HG03442 (cell line): ENCODE measurements around the gene SPATS2.
A peak's percentile ranks its signal among the peaks of the same experiment; 100 is the strongest.

Experiments
- ATAC-seq: cut with Tn5 transposase; IDR thresholded peaks from one replicate; pipeline ENCODE4 v1.9.1; 2021; ENCODE audit warnings: mild to moderate bottlenecking, moderate library complexity; ENCODE audit not compliant: unreplicated experiment

SPATS2 gene

DNA sequence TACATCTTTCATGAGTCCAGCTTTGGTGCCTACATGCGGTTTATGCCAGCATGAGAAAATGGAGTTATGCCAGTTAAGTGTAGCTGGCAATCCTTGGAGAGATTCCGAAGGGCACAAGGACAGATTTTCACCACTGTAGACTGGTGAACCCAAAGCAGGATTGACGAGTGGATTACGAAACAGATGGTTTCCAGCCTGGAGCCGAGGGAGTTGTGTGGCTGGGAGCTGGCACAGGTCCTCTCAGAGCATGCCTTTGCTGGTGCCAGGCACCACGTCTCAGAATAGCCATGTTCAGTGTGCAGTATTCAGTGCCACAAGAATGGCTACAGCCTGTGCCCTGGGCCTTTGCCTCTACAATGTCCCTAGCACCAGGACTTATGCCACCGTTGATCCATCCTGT is 184.8 kb downstream of the SPATS2 start:
- ATAC-seq = no peak

DNA sequence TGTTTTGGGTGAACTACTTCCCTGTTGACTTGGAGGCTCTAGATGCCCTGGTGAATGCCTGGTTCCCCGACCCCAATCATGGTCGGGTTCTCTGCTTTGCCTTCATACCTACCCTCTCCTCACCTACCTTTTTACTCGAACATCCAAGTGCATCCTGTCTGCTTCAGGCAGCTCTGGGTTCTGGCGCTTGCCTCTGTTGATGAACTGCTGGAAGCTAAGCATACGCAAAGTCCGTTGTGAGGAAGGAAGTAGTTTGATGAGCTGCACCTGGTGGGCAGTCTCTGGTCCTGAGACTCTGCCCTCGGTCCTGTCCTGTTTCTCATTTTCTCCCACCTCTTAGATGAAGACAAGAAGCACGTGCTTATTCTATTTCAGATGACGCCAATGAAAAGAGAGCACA is 185.2 kb downstream of the SPATS2 start:
- ATAC-seq = no peak

DNA sequence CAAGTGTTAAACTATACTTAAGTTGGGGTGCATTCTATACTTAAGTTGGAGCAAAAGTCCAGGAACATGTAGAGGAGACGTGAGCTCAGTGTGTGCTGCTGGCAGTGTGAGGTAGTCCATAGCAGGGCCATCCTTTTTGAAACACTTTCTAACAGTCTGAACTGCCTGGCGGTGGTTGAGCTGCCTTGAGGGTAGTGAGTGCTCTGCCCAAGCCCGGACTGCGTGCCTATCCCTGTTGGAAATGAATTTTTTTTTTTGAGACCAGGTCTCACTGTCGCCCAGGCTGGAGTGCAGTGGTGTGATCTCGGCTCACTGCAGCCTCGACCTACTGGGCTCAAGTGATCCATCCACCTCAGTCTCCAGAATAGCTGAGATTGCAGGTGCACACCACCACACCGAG is 185.6 kb downstream of the SPATS2 start:
- ATAC-seq = no peak

DNA sequence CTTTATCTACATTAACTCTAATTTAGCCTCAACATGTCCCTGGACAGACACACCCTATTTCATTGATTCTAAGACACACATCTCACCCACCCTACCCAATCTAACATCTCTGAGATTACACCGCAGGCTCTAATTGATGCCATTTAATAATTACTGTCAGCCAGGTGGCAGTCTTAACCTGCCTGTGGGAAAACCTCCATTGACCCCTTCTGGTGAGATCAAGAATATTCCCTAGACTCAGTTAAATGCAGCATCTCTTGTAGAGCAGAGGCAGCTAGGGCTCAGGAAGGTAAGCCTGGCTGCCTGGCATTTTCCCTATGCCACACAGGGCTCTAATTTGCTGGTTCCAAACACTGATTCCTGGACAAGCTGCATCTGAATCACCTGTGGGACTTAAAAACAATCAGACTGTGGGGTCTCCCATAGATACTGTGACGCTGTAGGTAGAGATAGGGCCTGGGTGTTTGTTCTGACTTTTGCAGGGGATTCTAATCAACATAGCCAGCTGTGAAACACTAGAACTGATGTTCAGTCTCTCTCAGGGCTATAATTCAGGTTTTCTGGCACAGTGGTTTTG is 186.3 kb downstream of the SPATS2 start:
- ATAC-seq = no peak

DNA sequence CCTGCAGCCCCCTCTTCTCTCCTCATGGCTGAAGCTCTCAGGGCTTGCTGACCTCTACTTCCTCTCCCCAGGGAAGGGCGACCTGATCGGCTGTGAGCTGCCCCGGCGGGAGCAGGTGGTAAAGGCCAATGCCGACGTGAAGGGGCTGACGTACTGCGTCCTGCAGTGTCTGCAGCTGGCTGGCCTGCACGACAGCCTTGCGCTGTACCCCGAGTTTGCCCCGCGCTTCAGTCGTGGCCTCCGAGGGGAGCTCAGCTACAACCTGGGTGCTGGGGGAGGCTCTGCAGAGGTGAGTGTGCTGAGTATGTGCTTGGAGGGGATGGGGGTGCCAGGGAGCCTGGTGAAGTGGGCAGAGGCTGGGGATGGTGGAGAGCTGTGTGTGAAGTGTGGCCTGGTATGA is 187.0 kb downstream of the SPATS2 start:
- no peak for ATAC-seq

DNA sequence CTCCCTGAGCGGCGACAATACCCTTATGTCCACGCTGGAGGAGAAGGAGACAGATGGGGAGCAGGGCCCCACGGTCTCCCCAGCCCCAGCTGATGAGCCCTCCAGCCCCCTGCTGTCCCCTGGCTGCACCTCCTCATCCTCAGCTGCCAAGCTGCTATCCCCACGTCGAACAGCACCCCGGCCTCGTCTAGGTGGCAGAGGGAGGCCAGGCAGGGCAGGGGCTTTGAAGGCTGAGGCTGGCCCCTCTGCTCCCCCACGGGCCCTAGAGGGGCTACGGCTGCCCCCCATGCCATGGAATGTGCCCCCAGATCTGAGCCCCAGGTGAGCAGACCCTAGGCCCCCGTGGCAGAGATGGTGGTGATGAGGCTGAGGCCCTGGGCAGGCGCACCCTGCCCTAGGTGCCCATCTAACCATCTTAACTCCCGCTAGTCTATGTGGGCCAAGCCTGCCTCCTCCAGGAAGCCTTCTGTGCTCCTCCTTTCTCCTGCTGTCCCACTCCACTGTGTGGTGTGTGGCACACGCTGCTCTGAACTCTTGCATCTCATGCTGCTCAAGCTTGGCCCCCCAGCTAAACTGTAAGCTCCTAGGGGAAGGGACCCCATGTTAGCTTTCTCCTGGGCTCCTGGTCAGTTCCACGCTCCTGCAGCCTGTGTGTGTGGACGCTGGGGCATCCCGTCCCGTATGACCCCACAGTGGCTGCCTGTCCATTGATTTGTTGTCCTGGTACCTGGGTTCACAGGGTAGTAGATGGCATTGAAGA is 188.5 kb downstream of the SPATS2 start:
- ATAC-seq = no peak

DNA sequence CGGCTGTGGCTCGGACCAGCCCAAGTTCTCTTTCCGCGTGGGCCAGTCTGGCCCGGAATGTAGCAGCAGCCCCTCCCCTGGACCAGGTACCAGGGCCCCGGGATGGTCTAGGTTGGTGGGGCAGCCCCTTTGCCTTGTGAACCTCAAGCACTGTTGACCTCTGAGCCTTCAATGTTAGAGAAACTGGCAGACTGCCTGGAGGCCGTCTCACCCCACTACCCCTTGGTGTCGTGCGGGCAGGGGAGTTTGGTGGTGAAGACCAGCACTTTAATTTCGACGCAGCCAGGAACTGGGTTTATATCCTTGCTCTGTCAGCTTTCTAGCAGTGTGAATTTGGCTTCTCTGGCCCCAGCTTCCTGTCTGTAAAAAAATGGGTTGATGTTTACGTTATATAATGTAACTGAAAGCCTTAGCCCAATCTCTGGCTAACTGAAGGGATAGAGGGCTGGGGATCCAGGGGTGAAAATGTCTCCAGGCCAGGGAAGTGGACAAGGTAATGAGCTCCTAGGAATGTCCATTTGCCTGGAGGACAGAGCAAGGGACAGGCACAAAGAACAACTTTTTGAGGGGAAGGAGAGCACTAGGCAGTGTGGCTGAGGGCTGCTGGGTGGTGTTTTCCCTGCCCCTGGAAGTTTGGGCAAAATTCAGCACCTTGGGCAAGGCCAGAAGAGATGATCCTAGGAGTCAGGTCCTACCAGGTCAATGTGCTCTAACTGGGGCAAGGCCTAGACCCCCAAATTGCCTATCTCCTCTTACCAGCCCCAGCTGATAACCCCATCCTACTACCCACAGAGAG is 189.3 kb downstream of the SPATS2 start:
- no peak for ATAC-seq

DNA sequence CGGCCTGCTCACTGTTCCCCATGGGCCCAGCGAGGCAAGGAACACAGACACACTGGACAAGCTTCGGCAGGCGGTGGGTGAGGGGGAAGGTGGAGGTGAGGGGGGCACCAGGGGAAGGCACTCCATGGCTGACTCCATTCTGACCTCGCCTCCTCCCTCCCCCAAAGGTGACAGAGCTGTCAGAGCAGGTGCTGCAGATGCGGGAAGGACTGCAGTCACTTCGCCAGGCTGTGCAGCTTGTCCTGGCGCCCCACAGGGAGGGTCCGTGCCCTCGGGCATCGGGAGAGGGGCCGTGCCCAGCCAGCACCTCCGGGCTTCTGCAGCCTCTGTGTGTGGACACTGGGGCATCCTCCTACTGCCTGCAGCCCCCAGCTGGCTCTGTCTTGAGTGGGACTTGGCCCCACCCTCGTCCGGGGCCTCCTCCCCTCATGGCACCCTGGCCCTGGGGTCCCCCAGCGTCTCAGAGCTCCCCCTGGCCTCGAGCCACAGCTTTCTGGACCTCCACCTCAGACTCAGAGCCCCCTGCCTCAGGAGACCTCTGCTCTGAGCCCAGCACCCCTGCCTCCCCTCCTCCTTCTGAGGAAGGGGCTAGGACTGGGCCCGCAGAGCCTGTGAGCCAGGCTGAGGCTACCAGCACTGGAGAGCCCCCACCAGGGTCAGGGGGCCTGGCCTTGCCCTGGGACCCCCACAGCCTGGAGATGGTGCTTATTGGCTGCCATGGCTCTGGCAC is 190.1 kb downstream of the SPATS2 start:
- ATAC-seq = no peak

DNA sequence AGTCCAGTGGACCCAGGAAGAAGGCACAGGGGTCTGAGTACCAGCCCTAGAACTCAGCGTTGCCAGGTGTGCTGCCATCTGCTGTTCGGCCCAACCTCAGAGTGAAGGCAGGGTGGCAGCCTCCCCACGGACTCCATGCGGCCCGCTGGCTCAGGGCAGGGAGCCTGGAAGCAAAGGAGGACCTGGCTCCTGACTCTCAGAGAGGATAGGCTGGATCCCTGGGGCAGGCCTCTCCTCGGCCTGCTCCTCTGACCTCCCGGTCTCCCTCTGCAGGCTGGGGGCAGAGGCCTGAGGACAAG is 190.6 kb downstream of the SPATS2 start:
- ATAC-seq = no peak

DNA sequence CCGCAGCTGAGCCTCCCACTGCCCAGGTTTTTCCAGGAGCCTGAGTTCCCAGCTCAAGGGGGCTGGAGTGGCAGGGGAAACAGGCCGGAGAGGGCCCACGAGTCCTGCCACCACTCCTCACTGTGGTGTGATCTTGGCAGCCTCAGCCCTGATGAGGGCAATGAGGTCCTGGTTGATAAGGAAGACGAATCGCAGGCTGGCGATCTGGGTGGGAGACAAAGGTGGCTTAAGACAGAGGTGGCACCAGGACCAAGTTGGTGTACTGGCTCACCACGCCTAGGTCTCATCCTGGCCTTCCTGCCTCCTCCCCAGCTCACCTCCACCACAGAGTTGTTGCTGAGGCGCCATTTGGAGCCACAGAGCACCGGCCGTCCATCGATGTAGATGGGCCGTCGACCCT is 191.3 kb downstream of the SPATS2 start:
- no peak for ATAC-seq

DNA sequence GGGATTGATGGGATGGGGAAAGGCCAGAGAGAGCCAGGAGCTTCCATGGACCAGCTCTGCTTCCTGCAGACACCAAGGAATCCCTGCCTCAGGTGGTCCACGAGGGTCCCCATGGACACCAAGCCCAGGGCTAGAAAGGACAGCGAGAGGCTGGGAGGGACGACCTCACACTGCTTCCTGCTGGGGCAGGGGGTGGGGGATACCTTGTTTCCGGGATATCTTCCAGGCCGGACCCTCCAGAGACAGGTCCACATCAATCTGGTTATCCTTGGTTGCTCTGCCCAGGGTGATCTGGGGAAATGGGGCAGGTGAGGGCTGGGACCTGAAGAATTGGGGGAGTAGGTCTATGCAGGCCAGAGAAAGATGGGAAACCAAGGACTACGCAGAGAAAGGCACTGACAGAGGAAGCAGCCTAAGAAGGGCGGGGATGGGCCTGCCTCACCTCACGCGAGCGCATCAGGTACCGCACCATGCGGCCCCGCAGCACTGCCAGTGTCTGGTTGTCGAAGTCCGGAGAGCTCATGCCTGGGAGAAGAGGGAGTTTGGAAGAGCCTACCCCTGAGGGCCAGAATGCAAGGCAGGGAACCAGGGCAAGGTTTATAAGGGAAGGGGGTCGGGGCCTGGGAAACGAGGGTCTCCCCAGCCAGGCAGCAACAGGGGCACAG is 191.9 kb downstream of the SPATS2 start:
- no peak for ATAC-seq

DNA sequence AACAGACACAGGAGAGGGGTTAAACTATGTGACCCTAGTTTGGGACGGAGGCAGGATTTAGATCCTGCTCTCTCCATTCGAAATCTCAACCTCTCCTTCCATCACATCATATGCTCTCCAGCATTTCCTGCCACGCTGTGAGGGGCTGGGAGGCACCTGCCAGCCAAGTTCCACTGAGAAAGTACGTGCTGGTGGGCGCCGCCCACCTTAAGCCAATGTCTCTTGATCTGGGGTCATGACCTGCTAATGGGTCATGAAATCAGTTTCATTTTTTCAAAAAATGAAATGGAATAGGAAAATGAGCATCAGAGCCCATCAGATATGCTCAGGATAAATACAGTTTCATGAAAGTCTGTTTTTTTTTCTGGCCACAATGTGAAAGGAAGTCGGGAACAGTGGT is 193.4 kb downstream of the SPATS2 start:
- no peak for ATAC-seq

DNA sequence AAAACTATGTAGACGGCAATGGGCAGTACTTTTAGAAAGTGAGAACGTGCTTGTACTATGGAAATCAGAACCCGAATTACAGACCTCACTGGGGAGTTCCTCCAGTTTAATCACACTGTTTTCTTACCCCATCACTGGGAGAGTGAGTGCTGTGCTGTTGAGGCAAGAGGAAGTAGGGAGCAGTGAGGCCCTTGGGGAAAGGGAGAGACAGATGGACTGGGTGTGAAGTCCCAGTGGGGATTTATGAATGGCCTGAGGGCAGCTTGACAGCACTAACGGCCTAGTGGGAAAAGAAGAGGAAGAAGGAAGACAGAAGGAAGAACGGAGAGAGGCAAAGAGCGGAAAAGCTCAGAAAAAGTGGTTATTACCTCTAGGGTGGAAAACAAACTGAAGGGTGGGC is 195.0 kb downstream of the SPATS2 start:
- ATAC-seq = no peak

DNA sequence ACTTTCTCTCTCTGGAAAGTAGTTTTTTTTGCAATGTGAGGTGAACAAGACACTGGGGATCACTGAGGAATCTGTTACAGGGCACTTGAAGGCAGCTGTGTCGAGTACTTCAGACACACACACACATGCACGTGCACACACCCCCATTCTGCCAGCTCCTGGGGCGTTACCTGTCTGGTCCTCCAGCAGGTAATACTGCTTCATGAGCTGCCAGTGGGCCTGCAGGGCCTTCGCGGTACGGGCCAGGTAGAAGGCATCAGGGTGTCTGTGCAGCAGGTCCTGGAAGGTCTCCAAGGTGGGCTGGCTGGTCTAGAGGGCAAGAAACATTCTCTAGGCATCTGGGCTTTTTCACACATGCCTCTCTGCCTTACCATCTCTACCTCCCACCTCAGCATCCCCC is 195.6 kb downstream of the SPATS2 start:
- ATAC-seq = no peak

DNA sequence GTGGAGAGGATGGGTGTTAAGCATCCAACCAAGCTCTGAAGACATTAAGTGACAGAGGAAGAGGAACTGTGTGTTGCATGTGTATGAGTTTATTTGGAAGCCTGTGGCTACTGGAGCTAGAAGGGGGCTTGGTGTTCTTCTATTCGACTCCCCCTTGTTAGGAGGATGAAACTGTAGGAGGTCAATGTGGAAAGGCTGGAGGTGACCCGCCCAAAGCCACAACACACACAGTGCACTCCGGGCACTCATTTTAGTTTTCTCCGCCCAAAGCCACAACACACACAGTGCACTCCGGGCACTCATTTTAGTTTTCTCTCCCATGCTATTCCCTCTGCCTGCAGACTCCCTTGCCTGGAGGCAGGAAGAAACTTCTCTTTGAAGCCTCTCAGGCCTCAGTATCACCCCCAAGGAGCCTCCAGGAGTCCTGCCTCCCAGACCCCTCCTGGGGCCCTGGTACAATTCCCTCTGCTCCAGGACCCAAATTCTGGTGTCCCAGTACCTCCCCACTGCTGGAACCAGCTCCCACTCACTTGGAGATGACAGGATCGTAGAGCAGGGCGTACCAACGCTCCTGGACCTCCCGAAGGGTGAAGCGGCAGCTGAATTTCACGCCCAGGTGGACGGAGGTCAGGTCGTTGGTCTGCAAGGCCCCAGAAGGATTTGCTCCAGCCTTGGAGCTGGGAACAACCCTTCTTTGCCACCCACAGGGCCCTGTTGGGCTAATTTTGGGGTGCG is 196.9 kb downstream of the SPATS2 start:
- no peak for ATAC-seq

DNA sequence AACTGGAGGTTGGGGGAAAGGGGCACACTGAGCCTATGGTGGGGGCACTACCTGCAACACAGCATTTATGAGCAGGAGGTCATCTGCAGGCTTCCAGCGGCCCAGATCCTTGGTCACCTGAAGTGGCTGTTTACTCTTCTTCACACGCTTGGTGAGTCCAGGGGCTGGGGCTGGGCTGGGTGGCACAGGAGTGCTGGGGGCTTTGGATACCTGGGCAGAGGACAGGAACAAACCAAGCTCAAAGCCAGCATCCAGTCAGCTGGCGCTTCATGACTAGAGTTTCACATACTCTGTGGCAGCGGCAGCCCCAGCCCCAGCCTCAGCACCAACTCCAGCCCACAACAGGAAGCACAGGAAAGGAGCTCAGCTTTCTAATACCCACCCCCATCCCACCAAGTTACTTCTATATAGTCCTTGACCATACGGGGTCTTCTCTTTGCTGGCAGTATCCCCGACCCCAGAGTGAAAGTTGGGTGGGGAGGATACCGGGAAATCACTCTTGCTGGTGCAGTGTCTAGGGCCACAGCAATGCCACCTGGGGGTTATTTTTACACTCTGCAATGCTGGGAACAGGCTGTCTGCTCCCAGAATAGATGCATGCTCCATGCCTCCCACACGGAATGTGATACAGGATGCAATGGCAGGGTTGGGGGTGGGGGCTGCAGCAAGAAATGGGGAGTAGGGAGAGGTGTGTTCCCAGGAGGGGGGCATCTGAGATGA is 197.6 kb downstream of the SPATS2 start:
- no peak for ATAC-seq

DNA sequence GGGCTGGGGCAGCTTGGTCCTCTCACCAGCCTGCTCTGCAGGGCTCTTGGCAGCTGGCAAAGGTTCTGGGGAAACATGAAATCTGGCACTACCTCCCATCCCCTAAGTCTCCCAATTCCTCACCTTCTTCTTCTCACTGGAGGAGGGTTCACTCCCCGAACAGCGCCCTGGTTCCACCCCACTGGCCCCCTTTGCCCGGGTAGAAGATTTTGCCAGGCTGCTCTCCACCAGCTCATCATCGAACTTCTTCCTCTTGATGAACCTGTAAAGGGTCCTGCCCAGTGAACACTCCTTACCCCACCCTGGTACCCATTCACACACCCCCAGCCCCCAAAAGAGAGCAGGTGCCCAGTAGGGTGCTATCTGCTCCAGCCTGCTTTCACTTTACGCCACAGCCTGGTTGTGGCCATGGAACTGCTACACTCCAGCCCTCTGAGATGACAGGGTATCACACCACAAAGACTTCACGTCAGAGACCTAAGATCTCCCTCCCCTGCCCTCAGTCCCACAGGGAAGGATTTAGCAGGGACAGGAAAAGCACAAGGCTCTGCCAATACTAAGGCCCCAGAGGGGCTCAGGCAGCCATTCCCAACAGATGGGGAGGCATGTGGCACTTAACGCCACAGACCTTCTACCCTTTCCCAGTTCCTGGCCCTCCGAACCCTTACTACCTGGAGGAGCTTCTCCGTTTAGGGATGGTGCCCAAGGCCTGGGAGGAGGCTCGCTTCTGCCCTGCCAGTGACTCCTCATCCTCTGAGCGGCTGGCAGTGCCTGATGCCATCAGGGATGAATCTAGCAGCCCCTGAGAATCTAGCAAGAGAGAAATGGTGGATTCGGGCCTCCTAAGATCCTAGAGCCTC is 198.4 kb downstream of the SPATS2 start:
- ATAC-seq = no peak

DNA sequence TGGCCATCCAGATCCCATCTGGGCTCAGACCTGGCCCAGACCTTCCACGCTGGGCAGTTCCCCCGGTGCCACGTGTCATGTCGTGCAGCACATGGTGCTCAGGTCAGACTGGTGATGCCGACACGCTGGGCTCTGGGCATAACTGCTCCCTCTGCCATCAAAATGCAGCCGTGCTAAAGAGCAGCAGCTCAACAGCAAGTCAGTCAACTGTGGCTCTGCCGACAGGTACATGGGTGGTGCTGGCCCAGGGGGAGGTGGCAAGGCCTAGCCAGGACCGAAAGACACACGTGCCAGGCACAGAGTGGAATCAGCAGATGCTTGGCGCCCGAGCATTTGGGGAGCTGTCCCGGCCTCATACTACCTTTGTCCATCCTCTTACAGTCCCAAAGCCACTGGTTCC is 199.1 kb downstream of the SPATS2 start:
- no peak for ATAC-seq

DNA sequence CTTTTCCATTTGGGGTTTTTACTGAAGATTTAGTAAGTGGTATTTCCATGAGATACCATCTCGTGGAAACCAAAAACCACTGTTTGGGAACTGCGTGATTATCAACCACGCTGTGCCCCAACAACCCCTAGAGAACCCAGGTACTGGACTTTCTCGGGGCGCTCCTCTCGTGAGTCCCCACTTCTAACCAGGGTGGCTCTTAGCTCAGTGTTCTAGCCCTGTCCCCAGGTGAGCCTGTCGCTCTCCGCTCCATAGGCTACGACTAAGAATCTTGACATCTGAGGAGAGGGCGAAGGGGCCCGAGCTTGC is 200.0 kb downstream of the SPATS2 start:
- peak; percentile 7 for ATAC-seq
